Stimulated activated naive CD8-positive, alpha-beta T cell treated with anti-CD3 and anti-CD28 coated beads, Interleukin-15, Interleukin-2, amounts not matched to agents 100 ng/mL and 50 ng/mL, for 24 hours (primary cell): ENCODE measurements around the gene GRM3.
"Not testable (repeated sequence)": the region's sequence is repeated elsewhere in the genome, so short reads cannot be mapped to it uniquely, and the experiment has no call there.

ENCODE experiments used
- H3K27ac Mint-ChIP-seq: one replicate; pipeline ENCODE4 v1.8.0; 2021; ENCODE audit warnings: mild to moderate bottlenecking, mixed read lengths
- H3K27me3 Mint-ChIP-seq: one replicate; pipeline ENCODE4 v1.8.0; 2021; ENCODE audit warnings: mixed read lengths
- H3K36me3 Mint-ChIP-seq: one replicate; pipeline ENCODE4 v1.8.0; 2021; ENCODE audit warnings: low read depth, mixed read lengths
- H3K4me1 Mint-ChIP-seq: one replicate; pipeline ENCODE4 v1.8.0; 2021; ENCODE audit warnings: low read depth, mixed read lengths
- H3K4me3 Mint-ChIP-seq: one replicate; pipeline ENCODE4 v1.8.0; 2021; ENCODE audit warnings: mild to moderate bottlenecking, mixed read lengths
- H3K9me3 Mint-ChIP-seq: one replicate; pipeline ENCODE4 v1.8.0; 2021; ENCODE audit warnings: mixed read lengths

Gene GRM3

DNA sequence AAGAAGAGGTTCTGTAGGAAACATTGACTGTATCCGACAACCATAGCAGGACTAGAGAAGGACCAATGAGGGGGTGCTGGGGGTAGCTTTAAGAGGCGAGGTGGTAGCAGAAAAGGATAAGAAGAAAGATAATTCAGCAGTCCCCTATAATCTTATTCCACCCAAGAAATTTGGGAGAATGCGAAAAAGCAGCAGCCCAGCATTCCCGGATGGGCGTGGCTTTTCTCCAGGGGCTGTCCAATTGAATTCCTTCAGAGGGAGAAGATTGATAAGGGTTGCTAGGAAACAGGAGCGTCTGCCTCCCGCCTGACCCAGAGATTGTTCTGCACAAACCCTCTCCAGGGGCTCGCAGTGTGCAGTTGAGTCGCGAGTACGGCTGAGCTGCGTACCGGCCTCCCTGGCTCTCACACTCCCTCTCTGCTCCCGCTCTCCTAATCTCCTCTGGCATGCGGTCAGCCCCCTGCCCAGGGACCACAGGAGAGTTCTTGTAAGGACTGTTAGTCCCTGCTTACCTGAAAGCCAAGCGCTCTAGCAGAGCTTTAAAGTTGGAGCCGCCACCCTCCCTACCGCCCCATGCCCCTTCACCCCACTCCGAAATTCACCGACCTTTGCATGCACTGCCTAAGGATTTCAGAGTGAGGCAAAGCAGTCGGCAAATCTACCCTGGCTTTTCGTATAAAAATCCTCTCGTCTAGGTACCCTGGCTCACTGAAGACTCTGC is at the start of gene GRM3:
TSS of gene GRM3 (plus strand) at position 349 of the 721 bp plus-strand sequence. CDS start 121,237 bp downstream, outside the sequence.
- no peaks in the 10 kb centered on the region for H3K4me1 Mint-ChIP-seq
- H3K27me3 Mint-ChIP-seq: peaks cover 38% of the 10 kb centered on the region
- no peaks in the 10 kb centered on the region for H3K36me3 Mint-ChIP-seq
- H3K27ac Mint-ChIP-seq: no peak within 1 kb of the TSS
- no peak within 1 kb of the TSS for H3K4me3 Mint-ChIP-seq
- H3K9me3 Mint-ChIP-seq: peaks cover 4% of the 10 kb centered on the region

DNA sequence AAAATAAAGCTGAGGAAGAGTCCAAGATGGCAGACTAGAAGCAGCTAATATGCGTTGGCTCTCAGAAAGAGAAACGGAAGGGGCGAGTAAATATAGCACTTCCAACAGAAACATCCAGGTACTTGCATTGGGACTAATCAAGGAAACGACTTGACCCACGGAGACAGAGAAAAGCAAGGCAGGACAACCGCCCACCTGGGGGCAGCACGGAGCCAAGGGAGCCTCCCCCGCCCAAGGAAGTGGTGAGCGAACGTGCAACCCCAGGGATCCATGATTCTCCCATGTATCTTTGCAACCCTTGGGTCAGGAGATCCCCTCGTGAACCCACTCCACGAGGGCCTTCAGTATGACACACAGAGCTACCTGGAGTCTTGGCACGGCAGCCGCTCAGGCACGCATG is 45.4 kb upstream of the GRM3 start:
- no peaks in the 10 kb centered on the region for H3K36me3 Mint-ChIP-seq
- H3K9me3 Mint-ChIP-seq: no peaks in the 10 kb centered on the region
- H3K4me3 Mint-ChIP-seq: no peak overlapping the region
- no peaks in the 10 kb centered on the region for H3K27me3 Mint-ChIP-seq
- no peak overlapping the region for H3K27ac Mint-ChIP-seq
- H3K4me1 Mint-ChIP-seq: no peaks in the 10 kb centered on the region

DNA sequence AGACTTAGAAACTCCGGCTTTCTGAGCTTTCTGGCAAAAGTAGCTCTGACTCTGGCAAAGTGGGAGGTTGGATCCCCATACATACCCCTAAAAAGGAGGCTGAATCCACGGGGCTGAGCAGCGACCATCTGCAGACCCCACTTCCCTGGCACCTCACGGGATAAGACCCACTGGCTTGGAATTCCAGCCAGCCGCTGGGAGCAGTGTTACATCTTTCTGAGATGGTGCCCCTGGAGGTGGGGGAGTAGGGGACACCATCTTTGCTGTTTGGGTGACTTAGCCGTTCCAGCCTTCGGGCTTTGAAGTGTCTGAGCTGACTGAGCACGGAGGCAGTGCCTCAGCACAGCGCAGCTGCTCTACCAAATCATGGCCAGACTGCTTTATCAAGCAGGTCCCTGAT is 45.0 kb upstream of the GRM3 start:
- no peaks in the 10 kb centered on the region for H3K4me1 Mint-ChIP-seq
- H3K27me3 Mint-ChIP-seq: no peaks in the 10 kb centered on the region
- no peaks in the 10 kb centered on the region for H3K36me3 Mint-ChIP-seq
- H3K4me3 Mint-ChIP-seq: no peak overlapping the region
- H3K9me3 Mint-ChIP-seq: no peaks in the 10 kb centered on the region
- H3K27ac Mint-ChIP-seq: no peak overlapping the region

DNA sequence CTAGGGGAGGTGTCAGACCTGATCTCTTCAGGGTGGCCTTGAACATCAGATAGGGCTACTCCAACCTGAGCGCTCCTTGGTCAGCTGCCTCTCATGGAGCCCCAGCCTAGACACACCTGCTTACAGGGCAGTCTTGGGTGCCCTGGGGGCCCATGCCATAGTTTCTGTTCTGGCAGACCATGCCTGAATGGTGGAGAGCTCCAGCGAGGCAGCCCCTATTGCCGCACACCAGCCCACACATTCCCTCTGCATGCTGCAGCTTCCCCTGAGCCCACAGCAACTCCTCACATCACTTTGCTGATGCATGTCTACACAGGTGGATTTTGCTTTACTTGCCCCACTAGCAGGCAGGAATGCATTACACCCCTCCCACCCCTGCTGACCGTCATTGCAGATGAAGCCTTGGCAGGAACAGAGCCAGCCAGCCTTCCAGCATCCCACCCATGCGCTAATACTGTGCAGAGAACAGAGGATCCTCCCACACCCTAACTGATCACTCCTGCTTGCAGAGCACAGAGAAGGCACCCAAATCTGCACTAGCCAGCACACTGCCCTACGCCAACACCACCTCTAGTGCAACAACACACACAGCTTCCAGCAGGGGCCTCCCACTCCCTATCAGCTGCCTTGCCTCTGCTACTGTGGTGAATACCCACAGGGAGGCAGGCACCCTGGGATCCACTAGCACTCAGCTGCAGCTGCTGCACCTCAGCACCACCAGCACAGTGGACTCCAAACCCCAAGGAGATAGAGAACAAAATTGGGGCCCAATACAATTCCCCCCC is 43.0 kb upstream of the GRM3 start:
- Mint-ChIP-seq H3K4me1 (no peaks in the 10 kb centered on the region), H3K36me3 (no peaks in the 10 kb centered on the region), H3K9me3 (no peaks in the 10 kb centered on the region), H3K27ac (no peak overlapping the region), H3K27me3 (no peaks in the 10 kb centered on the region), H3K4me3 (no peak overlapping the region)

DNA sequence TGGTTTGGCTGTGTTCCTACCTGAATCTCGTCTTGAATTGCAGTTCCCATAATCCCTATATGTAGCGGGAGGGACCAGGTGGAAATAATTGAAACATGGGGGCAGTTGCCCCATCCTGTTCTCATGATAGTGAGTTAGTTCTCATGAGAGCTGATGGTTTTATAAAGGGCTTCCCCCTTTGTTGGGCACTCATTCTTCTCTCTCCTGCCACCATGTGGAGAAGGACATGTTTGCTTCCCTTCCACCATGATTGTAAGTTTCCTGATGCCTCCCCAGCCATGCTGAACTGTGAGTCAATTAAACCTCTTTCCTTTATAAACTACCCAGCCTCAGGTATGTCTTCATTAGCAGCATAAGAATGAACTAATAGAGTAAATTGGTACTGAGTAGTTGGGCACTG is 28.0 kb upstream of the GRM3 start:
- not testable (repeated sequence) for H3K36me3 Mint-ChIP-seq, H3K27ac Mint-ChIP-seq, H3K4me1 Mint-ChIP-seq, H3K4me3 Mint-ChIP-seq, H3K27me3 Mint-ChIP-seq
- H3K9me3 Mint-ChIP-seq: peaks cover 19% of the 10 kb centered on the region

DNA sequence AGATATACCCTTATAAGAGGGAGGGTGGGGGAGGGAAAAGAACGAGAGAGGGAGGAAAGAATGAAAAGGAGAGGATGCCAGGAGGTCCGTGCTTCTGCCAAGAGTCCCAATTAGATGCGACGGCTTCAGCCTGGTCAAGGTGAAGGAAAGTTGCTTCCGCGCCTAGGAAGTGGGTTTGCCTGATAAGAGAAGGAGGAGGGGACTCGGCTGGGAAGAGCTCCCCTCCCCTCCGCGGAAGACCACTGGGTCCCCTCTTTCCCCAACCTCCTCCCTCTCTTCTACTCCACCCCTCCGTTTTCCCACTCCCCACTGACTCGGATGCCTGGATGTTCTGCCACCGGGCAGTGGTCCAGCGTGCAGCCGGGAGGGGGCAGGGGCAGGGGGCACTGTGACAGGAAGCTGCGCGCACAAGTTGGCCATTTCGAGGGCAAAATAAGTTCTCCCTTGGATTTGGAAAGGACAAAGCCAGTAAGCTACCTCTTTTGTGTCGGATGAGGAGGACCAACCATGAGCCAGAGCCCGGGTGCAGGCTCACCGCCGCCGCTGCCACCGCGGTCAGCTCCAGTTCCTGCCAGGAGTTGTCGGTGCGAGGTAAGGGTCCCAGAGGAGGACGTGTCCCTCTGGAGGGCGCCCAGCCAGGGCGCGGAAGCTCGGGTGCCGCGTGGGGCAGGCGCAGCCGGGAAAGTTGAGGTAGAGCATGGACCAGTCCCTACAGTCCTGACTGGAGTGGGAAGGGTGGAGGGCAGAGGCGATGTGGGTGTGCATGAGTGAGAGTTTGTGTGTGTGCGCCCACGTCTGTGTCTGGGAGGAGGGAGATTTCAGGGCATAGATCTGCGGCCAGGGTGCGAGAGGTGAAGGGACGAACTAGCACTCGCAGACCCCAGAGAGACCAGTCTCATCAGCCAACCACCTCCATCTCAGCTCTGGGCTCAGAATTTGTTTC is 844 bp downstream of the GRM3 start:
- Mint-ChIP-seq H3K4me3 (no peak overlapping the region), H3K27ac (no peak overlapping the region), H3K9me3 (peaks cover 4% of the 10 kb centered on the region), H3K27me3 (peaks cover 38% of the 10 kb centered on the region), H3K4me1 (no peaks in the 10 kb centered on the region), H3K36me3 (no peaks in the 10 kb centered on the region)

DNA sequence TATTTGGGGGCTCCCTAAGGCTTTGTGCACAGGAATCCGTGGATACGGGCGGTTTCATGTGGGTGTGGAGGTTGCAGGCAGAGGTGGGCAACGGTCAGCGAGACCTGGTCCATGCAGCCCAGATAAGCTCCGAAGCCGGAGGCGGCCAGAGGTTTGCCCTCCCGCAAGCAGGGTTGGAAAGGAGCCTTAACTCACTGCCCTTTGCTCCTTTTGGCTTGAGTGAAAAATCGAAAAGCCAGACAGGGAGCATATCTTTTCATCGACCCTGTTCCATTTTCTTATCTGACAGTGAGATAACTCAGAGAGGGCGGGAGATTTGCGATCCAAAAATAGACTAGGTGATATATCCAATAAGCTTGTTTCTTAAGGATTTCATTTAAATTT is 1.5 kb downstream of the GRM3 start:
- H3K36me3 Mint-ChIP-seq: no peaks in the 10 kb centered on the region
- H3K27me3 Mint-ChIP-seq: peaks cover 38% of the 10 kb centered on the region
- no peaks in the 10 kb centered on the region for H3K4me1 Mint-ChIP-seq
- no peak overlapping the region for H3K27ac Mint-ChIP-seq
- H3K9me3 Mint-ChIP-seq: peaks cover 4% of the 10 kb centered on the region
- H3K4me3 Mint-ChIP-seq: no peak overlapping the region

DNA sequence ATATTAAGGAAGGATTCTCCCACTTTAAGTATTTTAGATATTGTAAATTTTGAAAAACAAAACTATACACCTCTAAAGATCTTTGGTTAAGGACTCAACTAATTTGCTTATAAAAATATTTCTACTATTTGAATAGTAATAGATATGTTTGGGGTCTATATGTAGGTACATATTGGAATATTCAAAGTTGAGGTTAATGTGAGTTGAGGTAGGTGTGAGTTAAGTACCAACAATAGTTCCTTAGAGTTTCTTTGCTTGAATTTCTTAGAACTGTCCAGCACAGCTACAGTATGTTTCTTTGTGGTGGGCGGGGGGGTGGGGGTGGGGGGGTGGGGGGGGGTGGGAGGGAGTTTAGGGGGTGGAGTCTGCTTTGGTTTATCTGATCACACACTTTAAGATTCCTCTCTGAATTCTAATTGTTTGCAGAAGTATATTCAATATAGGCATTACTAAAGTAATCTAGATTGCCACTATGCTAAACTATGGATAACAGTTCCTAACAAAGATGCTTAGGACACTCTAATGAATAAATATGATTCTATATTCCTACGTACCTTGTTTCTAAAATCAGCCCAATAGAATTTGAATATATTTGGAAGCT is 2.1 kb downstream of the GRM3 start:
- Mint-ChIP-seq H3K36me3 (no peaks in the 10 kb centered on the region), H3K4me1 (no peaks in the 10 kb centered on the region), H3K4me3 (no peak overlapping the region), H3K9me3 (peaks cover 4% of the 10 kb centered on the region), H3K27me3 (peaks cover 38% of the 10 kb centered on the region), H3K27ac (no peak overlapping the region)

DNA sequence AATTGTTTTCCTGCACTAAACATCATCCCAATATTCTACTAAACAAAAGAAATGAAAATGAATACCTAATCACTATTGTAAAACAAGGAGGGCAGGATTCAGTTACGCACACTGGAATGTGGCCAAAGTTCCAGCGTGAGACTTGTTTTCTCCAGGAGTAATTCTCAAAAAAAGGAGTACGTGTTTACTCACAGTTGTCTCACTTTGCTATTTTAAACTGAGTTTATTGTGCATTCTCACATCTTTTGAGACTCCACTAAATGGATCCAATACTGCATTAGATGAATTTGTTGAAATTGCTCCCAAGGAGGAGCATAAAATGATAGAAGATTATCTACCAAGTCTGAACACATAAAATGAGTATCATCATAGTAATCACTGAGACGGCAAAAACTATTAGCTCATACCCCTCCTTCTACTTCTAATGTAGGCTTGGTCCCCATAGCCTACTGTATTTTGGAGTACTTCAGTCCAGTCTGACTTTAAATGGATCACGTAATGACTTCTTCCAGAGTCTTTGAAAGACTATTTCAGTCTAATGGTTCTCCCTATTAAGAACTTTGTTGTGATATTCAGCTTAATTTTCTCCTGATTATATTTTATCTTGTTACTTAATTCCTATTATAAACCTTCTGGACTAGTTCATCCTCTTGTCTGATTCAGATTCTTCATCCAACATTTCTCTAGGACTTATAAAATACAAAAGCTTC is 3.8 kb downstream of the GRM3 start:
- no peaks in the 10 kb centered on the region for H3K36me3 Mint-ChIP-seq

DNA sequence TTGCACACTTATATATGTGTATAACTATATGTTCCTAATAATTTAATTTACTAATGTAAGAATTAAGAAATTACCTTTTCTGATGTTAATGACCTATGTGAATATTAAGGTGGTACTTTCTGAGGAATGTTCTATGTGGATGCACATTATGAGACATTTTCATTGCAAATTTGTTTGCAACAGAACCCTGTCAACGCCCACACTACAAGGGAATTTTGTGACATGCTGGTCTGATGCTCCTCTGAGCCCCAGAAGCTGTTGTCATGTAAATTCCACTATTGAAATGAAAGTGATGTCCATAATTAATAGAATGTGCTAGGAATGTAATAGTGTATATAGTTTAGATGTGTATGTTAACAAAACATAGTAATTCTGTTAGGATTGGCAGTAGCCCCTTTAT is 4.5 kb downstream of the GRM3 start:
- H3K27ac Mint-ChIP-seq: no peak overlapping the region
- H3K36me3 Mint-ChIP-seq: no peaks in the 10 kb centered on the region
- H3K4me3 Mint-ChIP-seq: no peak overlapping the region
- no peaks in the 10 kb centered on the region for H3K4me1 Mint-ChIP-seq
- peaks cover 25% of the 10 kb centered on the region for H3K27me3 Mint-ChIP-seq
- H3K9me3 Mint-ChIP-seq: peaks cover 3% of the 10 kb centered on the region

More for the DNA sequence above, 3.8 kb downstream of the GRM3 start:
- H3K4me3 Mint-ChIP-seq: no peak overlapping the region
- H3K4me1 Mint-ChIP-seq: no peaks in the 10 kb centered on the region
- H3K27ac Mint-ChIP-seq: no peak overlapping the region
- H3K9me3 Mint-ChIP-seq: peaks cover 4% of the 10 kb centered on the region
- H3K27me3 Mint-ChIP-seq: peaks cover 27% of the 10 kb centered on the region

DNA sequence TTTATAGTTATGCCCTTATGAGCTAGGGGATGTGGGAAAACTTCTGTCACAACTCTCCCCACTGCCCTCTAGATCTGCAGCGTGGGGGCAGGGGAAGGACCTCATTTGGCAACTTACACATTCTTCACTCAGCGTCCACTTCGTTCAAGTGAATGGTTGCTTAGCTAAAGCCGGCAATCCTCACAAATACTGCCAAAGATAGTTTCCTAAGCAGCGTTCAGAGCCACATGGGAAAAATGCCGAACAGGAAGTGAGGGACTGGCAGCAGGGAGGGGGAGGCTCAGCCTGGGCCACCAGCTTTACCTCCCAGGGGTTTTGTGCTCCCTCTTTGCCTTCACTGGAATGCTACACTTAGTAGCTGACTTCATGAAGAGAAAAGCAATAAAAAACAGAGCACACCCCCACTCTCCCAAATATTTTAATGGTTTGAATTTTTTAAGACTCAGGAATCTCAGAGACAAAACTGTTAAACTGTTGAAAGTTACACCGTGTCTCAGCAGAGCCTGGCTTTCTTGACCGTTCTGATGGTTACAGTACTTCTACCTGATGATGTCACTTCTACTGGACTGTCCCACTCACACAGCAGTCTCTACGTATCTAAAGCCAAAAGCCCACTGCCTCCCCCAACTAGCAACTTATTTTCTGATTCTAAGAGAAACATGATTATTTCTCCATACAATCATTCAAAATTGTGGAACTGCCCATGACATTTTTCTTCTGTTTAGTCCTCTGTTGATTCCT is 10.4 kb downstream of the GRM3 start:
- H3K4me3 Mint-ChIP-seq: no peak overlapping the region
- no peaks in the 10 kb centered on the region for H3K36me3 Mint-ChIP-seq
- H3K27me3 Mint-ChIP-seq: no peaks in the 10 kb centered on the region
- H3K9me3 Mint-ChIP-seq: peaks cover 3% of the 10 kb centered on the region
- H3K27ac Mint-ChIP-seq: no peak overlapping the region
- no peaks in the 10 kb centered on the region for H3K4me1 Mint-ChIP-seq

DNA sequence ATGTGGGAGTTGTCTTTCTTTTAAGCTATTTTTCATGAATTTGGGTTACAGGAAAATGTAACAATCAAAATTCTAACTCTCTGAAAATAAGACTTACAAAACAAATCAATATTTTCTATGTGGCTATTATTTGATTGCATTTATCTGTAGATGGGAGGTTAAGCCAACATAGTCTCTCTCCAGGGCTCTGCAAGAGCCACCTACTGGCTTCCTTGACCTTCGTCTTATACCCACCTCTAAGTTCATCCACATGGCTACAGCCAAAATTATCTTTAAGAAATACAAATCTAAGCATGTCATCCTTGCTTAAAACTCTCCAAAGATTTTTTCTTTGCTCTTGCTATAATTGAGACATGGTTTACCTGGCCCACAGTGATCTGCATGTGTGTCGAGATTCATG is 14.2 kb downstream of the GRM3 start:
- no peaks in the 10 kb centered on the region for H3K9me3 Mint-ChIP-seq
- no peaks in the 10 kb centered on the region for H3K4me1 Mint-ChIP-seq
- H3K36me3 Mint-ChIP-seq: no peaks in the 10 kb centered on the region
- no peak overlapping the region for H3K4me3 Mint-ChIP-seq
- no peak overlapping the region for H3K27ac Mint-ChIP-seq
- H3K27me3 Mint-ChIP-seq: no peaks in the 10 kb centered on the region

DNA sequence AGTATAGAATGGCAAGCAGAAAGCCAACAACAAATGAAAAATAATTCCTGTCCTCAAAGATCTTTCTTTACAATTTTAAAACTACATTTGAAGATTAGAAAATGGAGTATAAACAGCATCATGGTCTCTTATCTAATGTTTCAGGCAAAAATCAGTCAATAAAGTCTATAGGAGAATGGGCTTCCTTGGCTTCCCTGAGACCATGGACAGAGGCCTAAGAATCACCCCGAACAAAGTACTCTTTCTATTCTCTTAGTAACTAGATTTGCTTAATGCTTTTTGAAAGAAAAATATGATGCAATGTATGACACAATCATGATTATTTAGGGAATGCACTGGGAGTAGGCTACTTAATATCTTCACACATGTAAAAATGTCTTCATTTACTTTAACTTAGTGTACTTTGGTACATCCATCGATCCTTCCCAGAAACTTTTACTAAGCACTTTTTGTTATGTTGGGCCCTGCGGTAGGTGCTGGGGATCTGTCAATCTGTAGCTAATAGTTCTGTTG is 17.3 kb downstream of the GRM3 start:
- no peaks in the 10 kb centered on the region for H3K27me3 Mint-ChIP-seq
- no peaks in the 10 kb centered on the region for H3K36me3 Mint-ChIP-seq
- H3K27ac Mint-ChIP-seq: no peak overlapping the region
- no peak overlapping the region for H3K4me3 Mint-ChIP-seq
- H3K9me3 Mint-ChIP-seq: peaks cover 4% of the 10 kb centered on the region
- no peaks in the 10 kb centered on the region for H3K4me1 Mint-ChIP-seq
